HG03575 (cell line): ENCODE measurements around the gene EFCC1.
"Not testable (repeated sequence)": the region's sequence is repeated elsewhere in the genome, so short reads cannot be mapped to it uniquely, and the experiment has no call there.

ENCODE experiments used
- ATAC-seq: cut with Tn5 transposase; IDR thresholded peaks from one replicate; pipeline ENCODE4 v1.9.1; 2021; ENCODE audit not compliant: unreplicated experiment, insufficient number of reproducible peaks, low FRiP score; ENCODE audit errors: extremely low read depth

Gene EFCC1

GRCh38 chr3:129061888-129062834 is 61.1 kb downstream of the EFCC1 start:
- no peak for ATAC-seq

GRCh38 chr3:129063091-129063640 is 62.1 kb downstream of the EFCC1 start:
- ATAC-seq, result no peak

- no peak for ATAC-seq
Measured at GRCh38 chr3:129063841-129064482, 62.9 kb downstream of the EFCC1 start.

- ATAC-seq, result no peak
Measured at GRCh38 chr3:129065016-129065719, 64.1 kb downstream of the EFCC1 start.

GRCh38 chr3:129065720-129066073 is 64.6 kb downstream of the EFCC1 start:
- ATAC-seq, result no peak

- not testable (repeated sequence) for ATAC-seq
Measured at GRCh38 chr3:129067719-129068118, 66.6 kb downstream of the EFCC1 start.

GRCh38 chr3:129068291-129068886 is 67.3 kb downstream of the EFCC1 start:
- ATAC-seq, result no peak

GRCh38 chr3:129069313-129070085 is 68.4 kb downstream of the EFCC1 start:
- ATAC-seq, result not testable (repeated sequence)

GRCh38 chr3:129070086-129070885 is 69.2 kb downstream of the EFCC1 start:
- no peak for ATAC-seq

- ATAC-seq, result no peak
Measured at GRCh38 chr3:129077222-129077621, 76.1 kb downstream of the EFCC1 start.

GRCh38 chr3:129078510-129078909 is 77.4 kb downstream of the EFCC1 start:
- no peak for ATAC-seq

- ATAC-seq, result no peak
Measured at GRCh38 chr3:129081503-129081902, 80.4 kb downstream of the EFCC1 start.

- no peak for ATAC-seq
Measured at GRCh38 chr3:129082026-129082425, 80.9 kb downstream of the EFCC1 start.

GRCh38 chr3:129084501-129084900 is 83.4 kb downstream of the EFCC1 start:
- no peak for ATAC-seq

GRCh38 chr3:129085165-129085715 is 84.1 kb downstream of the EFCC1 start:
- ATAC-seq, result no peak

GRCh38 chr3:129085818-129086217 is 84.7 kb downstream of the EFCC1 start:
- ATAC-seq, result no peak

- no peak for ATAC-seq
Measured at GRCh38 chr3:129087138-129087702, 86.1 kb downstream of the EFCC1 start.
